Muscle of leg (tissue), 11 donors: ENCODE data around the gene DEUP1. TPM values are rescaled to one million over a fixed set of nuclear protein-coding genes. Genes with fewer than 3 reads are reported as not detected.

ENCODE experiments used
- DNase-seq: peaks from one replicate; pipeline ENCODE4 v3.0.0; 2013
- H3K27ac ChIP-seq: one replicate; pipeline ENCODE4 v1.5.1; 2013; ENCODE audit warnings: mild to moderate bottlenecking, low read length, control low read depth
- H3K27me3 ChIP-seq: one replicate; pipeline ENCODE4 v1.6.1; 2013; ENCODE audit warnings: low read length; ENCODE audit not compliant: control insufficient read depth, insufficient read depth
- H3K36me3 ChIP-seq: one replicate; pipeline ENCODE4 v1.6.1; 2013; ENCODE audit warnings: low read length; ENCODE audit not compliant: control insufficient read depth, insufficient read depth
- H3K4me1 ChIP-seq: one replicate; pipeline ENCODE4 v1.6.1; 2013; ENCODE audit warnings: low read length; ENCODE audit not compliant: control insufficient read depth, insufficient read depth
- H3K4me3 ChIP-seq: one replicate; pipeline ENCODE4 v1.5.1; 2013; ENCODE audit warnings: low read length, control low read depth
- H3K9me3 ChIP-seq: replicated peaks from 2 replicates; pipeline ENCODE4 v1.6.1; 2013; ENCODE audit warnings: low read depth, low read length; ENCODE audit not compliant: control insufficient read depth
- WGBS: methylation state at CpG from one replicate; pipeline ENCODE4 v1.1.5; 2013; ENCODE audit warnings: missing lambda C conversion rate; ENCODE audit not compliant: insufficient coverage; 5-methylcytosine and 5-hydroxymethylcytosine counted together
- polyA plus RNA-seq, 8 donors: library from polyadenylated mRNA; unstranded; fragments of 120-200 nt; gene quantifications; one replicate each; pipeline versions ENCODE4 v1.2.1 to v1.2.3, GENCODE V29; 2013; ENCODE audit warnings: inconsistent platforms in 1 of 8, low replicate concordance in 1 of 8; ENCODE audit not compliant: insufficient read length in 8 of 8, insufficient read depth in 1 of 8
- total RNA-seq: library from RNA; stranded (reverse); fragments of 120-200 nt; gene quantifications from one replicate; pipeline ENCODE4 v1.2.4, GENCODE V29; 2013

Gene DEUP1
- total and polyA plus RNA-seq, 9 donors, result 0.04 to 0.10 TPM; not detected in 7

GRCh38 chr11:93487032-93487483 lies 156.5 kb downstream of the DEUP1 start:
- H3K4me3 ChIP-seq, result no peak overlapping the region
- no peak for DNase-seq
- WGBS, result 38% methylated on average over 1 of the region's 7 CpGs
- H3K4me1 ChIP-seq, result peaks cover 19% of the 10 kb centered on the region
- peaks cover 1% of the 10 kb centered on the region for H3K36me3 ChIP-seq
- H3K27me3 ChIP-seq, result no peaks in the 10 kb centered on the region
- H3K27ac ChIP-seq, result no peak overlapping the region
- no peaks in the 10 kb centered on the region for H3K9me3 ChIP-seq

Other genes with a start within 250 kb of the DEUP1 start
- 4.9 TPM for gene SLC36A4, start 132.8 kb upstream of the DEUP1 start, total RNA-seq
- gene SLC36A4, start 132.8 kb upstream of the DEUP1 start, polyA plus RNA-seq, result 1 to 10 TPM; 4.5 to 8.3 (median 6.8) TPM
- gene SMCO4, start 212.6 kb downstream of the DEUP1 start, total RNA-seq, result 8.6 TPM
- gene SMCO4, start 212.6 kb downstream of the DEUP1 start, polyA plus RNA-seq, result 10 to 100 TPM in 6 of 8 donors, 1 to 10 TPM in 2; 6.5 to 15.6 (median 13.0) TPM